BE2C (cell line): Measurements from ENCODE around the gene TFCP2L1.
A peak's percentile ranks its signal among the peaks of the same experiment; 100 is the strongest.

Experiments used
- DNase-seq: peaks from one replicate; pipeline ENCODE4 v3.0.0-alpha.2; 2020
- H3K27me3 ChIP-seq: fragments of 250-450 bp; sonication (Bioruptor Pico); 2 replicates; pipeline ENCODE4 v1.5.1; 2020; ENCODE audit warnings: mild to moderate bottlenecking
- H3K36me3 ChIP-seq: fragments of 250-450 bp; sonication (Bioruptor Pico); 2 replicates; pipeline ENCODE4 v1.5.1; 2020; ENCODE audit warnings: mild to moderate bottlenecking
- H3K4me1 ChIP-seq: fragments of 250-450 bp; sonication (Bioruptor Pico); 2 replicates; pipeline ENCODE4 v1.5.1; 2020
- H3K4me3 ChIP-seq: 2 replicates; pipeline ENCODE4 v1.5.1; 2011; ENCODE audit warnings: low read depth, low read length
- H3K9me3 ChIP-seq: fragments of 250-450 bp; sonication (Bioruptor Pico); 2 replicates; pipeline ENCODE4 v1.5.1; 2020
- CTCF ChIP-seq: IDR thresholded peaks from 2 replicates; pipeline ENCODE4 v1.5.1; 2012; ENCODE audit warnings: mild to moderate bottlenecking, low read depth, low read length

The TFCP2L1 gene

GRCh38 chr2:121242175-121242875, 42.7 kb downstream of the TFCP2L1 start:
- H3K27me3 ChIP-seq: no peaks in the 10 kb centered on the region
- no peak for TF ChIP-seq CTCF
- H3K4me3 ChIP-seq: no peak overlapping the region
- no peaks in the 10 kb centered on the region for H3K4me1 ChIP-seq
- H3K36me3 ChIP-seq: no peaks in the 10 kb centered on the region
- DNase-seq: peak; percentile 15
- H3K9me3 ChIP-seq: no peaks in the 10 kb centered on the region

GRCh38 chr2:121241466-121241865, 43.5 kb downstream of the TFCP2L1 start:
- TF ChIP-seq CTCF: no peak
- Histone ChIP-seq H3K4me3 (no peak overlapping the region), H3K9me3 (no peaks in the 10 kb centered on the region), H3K4me1 (no peaks in the 10 kb centered on the region), H3K27me3 (no peaks in the 10 kb centered on the region), H3K36me3 (no peaks in the 10 kb centered on the region)
- DNase-seq: no peak

DNA sequence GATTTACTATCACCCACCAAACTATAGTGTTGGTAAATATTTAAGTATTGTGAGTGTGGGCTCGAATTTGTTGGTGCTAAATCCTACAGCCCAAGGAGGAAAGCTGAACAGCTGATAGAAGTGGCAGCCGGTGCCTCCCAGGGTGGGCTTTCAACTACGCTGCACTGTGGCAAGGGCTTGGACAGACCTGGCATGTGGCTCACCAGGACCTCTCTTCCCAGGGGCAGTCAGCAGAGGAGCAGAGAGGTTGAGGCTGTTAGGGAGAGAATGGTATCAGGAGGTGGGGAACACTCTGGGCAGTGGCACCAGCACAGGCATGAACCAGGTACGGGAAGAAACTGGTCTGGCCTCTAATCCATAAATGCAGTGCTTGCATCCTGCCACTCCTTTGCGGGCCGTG, 44.6 kb downstream of the TFCP2L1 start:
- Histone ChIP-seq H3K4me1 (no peaks in the 10 kb centered on the region), H3K4me3 (no peak overlapping the region), H3K27me3 (no peaks in the 10 kb centered on the region), H3K36me3 (no peaks in the 10 kb centered on the region), H3K9me3 (no peaks in the 10 kb centered on the region)
- DNase-seq: no peak
- no peak for TF ChIP-seq CTCF

GRCh38 chr2:121239969-121240368, 45.0 kb downstream of the TFCP2L1 start:
- H3K4me1 ChIP-seq: no peaks in the 10 kb centered on the region
- DNase-seq: no peak
- no peak overlapping the region for H3K4me3 ChIP-seq
- H3K9me3 ChIP-seq: no peaks in the 10 kb centered on the region
- TF ChIP-seq CTCF: no peak
- H3K36me3 ChIP-seq: no peaks in the 10 kb centered on the region
- no peaks in the 10 kb centered on the region for H3K27me3 ChIP-seq

- no peak for DNase-seq
- Histone ChIP-seq H3K4me1 (no peaks in the 10 kb centered on the region), H3K36me3 (no peaks in the 10 kb centered on the region), H3K4me3 (no peak overlapping the region), H3K27me3 (no peaks in the 10 kb centered on the region), H3K9me3 (no peaks in the 10 kb centered on the region)
- no peak for TF ChIP-seq CTCF
Observed at GRCh38 chr2:121239471-121239870, 45.5 kb downstream of the TFCP2L1 start.

- Histone ChIP-seq H3K27me3 (no peaks in the 10 kb centered on the region), H3K36me3 (no peaks in the 10 kb centered on the region), H3K4me1 (no peaks in the 10 kb centered on the region), H3K4me3 (no peak overlapping the region), H3K9me3 (no peaks in the 10 kb centered on the region)
- DNase-seq: no peak
- TF ChIP-seq CTCF: no peak
Observed at GRCh38 chr2:121238828-121239227, 46.2 kb downstream of the TFCP2L1 start.
